K562 (cell line): ENCODE measurements around the gene RAP1GAP2. TPM values are rescaled to one million over a fixed set of nuclear protein-coding genes. Genes with fewer than 3 reads are reported as not detected.

ENCODE experiments used
- ATAC-seq: fragments of 200-7000 bp; cut with Tn5 transposase; 3 replicates; pipeline ENCODE4 v1.9.1; 2020; ENCODE audit warnings: moderate library complexity
- BruUV-seq: library from RNA; stranded (reverse); fragments of 400-500 nt; replicated peaks from 2 replicates; lab custom pipeline; 2021; lab: Mats Ljungman, UMichigan
- CTCF ChIA-PET: fragments of 300-600 bp; formaldehyde crosslinking; extraction: SDS; loops from one replicate; lab custom pipeline; 2021; ENCODE audit warnings: low intra/inter-chr PET ratio; lab: Yijun Ruan, JAX
- POLR2A ChIA-PET: fragments of 300-600, 350-650 bp; sonication (Branson Sonifier 250); formaldehyde crosslinking; extraction: SDS; loops from one replicate; lab custom pipeline; 2021; ENCODE audit warnings: antibody characterized with exemption, inconsistent platforms; lab: Yijun Ruan, JAX
- DNase-seq, 4 experiments: peaks; one replicate each; pipeline versions ENCODE4 v3.0.0 to v3.0.0-alpha.2; 2011 to 2018; ENCODE audit warnings: low spot score in 3 of 4, mixed read lengths in 3 of 4; ENCODE audit errors: extremely low read depth in 1 of 4
- FAIRE-seq: peaks from 2 replicates; lab custom pipeline; 2011; peaks lifted over from hg19 to GRCh38; lab: Jason Lieb, UNC
- H2AFZ ChIP-seq: 2 replicates; pipeline ENCODE4 v1.6.0; 2011; ENCODE audit warnings: low read depth, low read length, control low read depth, inconsistent platforms
- H3K27ac ChIP-seq: fragments of 200-600 bp; 3 replicates; pipeline ENCODE4 v1.8.0; 2011; ENCODE audit warnings: low read depth, mild to moderate bottlenecking, control low read depth, inconsistent platforms, low read length, moderate library complexity, mixed read lengths; ENCODE audit errors: extremely low read depth
- H3K27me3 ChIP-seq, 2 experiments: fragments of 300-600 bp in 1 of 2; 2 replicates in 1 of 2; 3 replicates in 1 of 2; pipeline versions ENCODE4 v1.6.0 to v1.8.0; 2011; ENCODE audit warnings: inconsistent platforms in 2 of 2, low read length in 2 of 2, mild to moderate bottlenecking in 1 of 2, mixed read lengths in 1 of 2, moderate library complexity in 1 of 2; ENCODE audit not compliant: control insufficient read depth in 2 of 2, insufficient read depth in 2 of 2
- H3K36me3 ChIP-seq: fragments of 300-600 bp; 3 replicates; pipeline ENCODE4 v1.8.0; 2011; ENCODE audit warnings: mild to moderate bottlenecking, low read length, inconsistent platforms; ENCODE audit not compliant: control insufficient read depth, insufficient read depth
- H3K4me1 ChIP-seq, 2 experiments: fragments of 200-600 bp in 1 of 2; replicated peaks in 1 of 2; 2 replicates in 1 of 2; 3 replicates in 1 of 2; pipeline versions ENCODE4 v1.5.1 to v1.8.0; 2011; ENCODE audit warnings: inconsistent platforms in 2 of 2, low read length in 2 of 2, mild to moderate bottlenecking in 1 of 2, mixed read lengths in 1 of 2, moderate library complexity in 1 of 2; ENCODE audit not compliant: control insufficient read depth in 2 of 2, insufficient read depth in 2 of 2
- H3K4me2 ChIP-seq: 2 replicates; pipeline ENCODE4 v1.6.1; 2011; ENCODE audit warnings: low read length, control low read depth, inconsistent platforms, mixed read lengths; ENCODE audit not compliant: insufficient read depth
- H3K4me3 ChIP-seq: fragments of 200-600 bp; sonication (generic), shearing (Covaris generic); 2 replicates; pipeline ENCODE4 v1.5.1; 2016; ENCODE audit warnings: control low read depth, inconsistent platforms
- H3K79me2 ChIP-seq: fragments of 200-600 bp; 3 replicates; pipeline ENCODE4 v1.8.0; 2011; ENCODE audit warnings: low read length, inconsistent platforms; ENCODE audit not compliant: control insufficient read depth, insufficient read depth
- H3K9ac ChIP-seq, 2 experiments: 2 replicates each; pipeline versions ENCODE4 v1.6.0 to v1.6.1; 2011; ENCODE audit warnings: low read depth in 2 of 2, low read length in 2 of 2, control low read depth in 1 of 2, inconsistent platforms in 1 of 2, mild to moderate bottlenecking in 1 of 2, mixed read lengths in 1 of 2; ENCODE audit not compliant: insufficient read depth in 1 of 2
- H3K9me1 ChIP-seq: one replicate; pipeline ENCODE4 v1.6.0; 2011; ENCODE audit warnings: inconsistent platforms, mild to moderate bottlenecking, low read length, moderate library complexity; ENCODE audit not compliant: control insufficient read depth, insufficient read depth
- H3K9me3 ChIP-seq: replicated peaks from 2 replicates; pipeline ENCODE4 v1.5.1; 2011; ENCODE audit warnings: low read depth, low read length, inconsistent platforms; ENCODE audit not compliant: control insufficient read depth, insufficient read depth
- H4K20me1 ChIP-seq: replicated peaks from 2 replicates; pipeline ENCODE4 v1.6.1; 2011; ENCODE audit warnings: low read length, inconsistent platforms, mixed read lengths; ENCODE audit not compliant: control insufficient read depth, insufficient read depth
- GABPB1 ChIP-seq: sonication (generic); formaldehyde crosslinking; IDR thresholded peaks from 2 replicates; pipeline ENCODE4 v1.8.0; 2022; ENCODE audit warnings: mild to moderate bottlenecking, missing genetic modification reagents
- MCM7 ChIP-seq, 2 experiments: fragments of 450-650 bp; IDR thresholded peaks; 2 replicates each; pipeline ENCODE4 v1.6.1; 2016 to 2018
- RCOR1 ChIP-seq, 2 experiments: IDR thresholded peaks; 2 replicates each; pipeline ENCODE4 v1.6.1; 2012; ENCODE audit warnings: low read depth in 2 of 2, low read length in 2 of 2, borderline replicate concordance in 1 of 2, improper control_type of control experiment in 1 of 2
- ZNF146 ChIP-seq: IDR thresholded peaks from one replicate; pipeline ENCODE4 v1.6.1; 2018; ENCODE audit warnings: missing compliant biosample characterization; ENCODE audit not compliant: unreplicated experiment
- WGBS: fragments of 100-300 bp; shearing (Covaris generic); methylation state at CpG from one replicate; pipeline ENCODE4 v1.1.6; 2016; ENCODE audit warnings: low coverage, mixed read lengths; ENCODE audit not compliant: insufficient coverage; ENCODE audit errors: missing lambda C conversion rate; 5-methylcytosine and 5-hydroxymethylcytosine counted together
- in situ Hi-C: fragments of 300-500 bp; cut with MboI; formaldehyde crosslinking; loops from 4 replicates; pipeline ENCODE4 v1.15.0; 2018; ENCODE audit warnings: inconsistent platforms, mixed read lengths
- intact Hi-C: fragments of 100-400 bp; cut with micrococcal nuclease; formaldehyde crosslinking; loops from 2 replicates; pipeline ENCODE4 v1.14.2; 2022
- polyA plus RNA-seq, 8 experiments: library from polyadenylated mRNA; depleted of rRNA in 4 of 8; stranded (reverse) in 5 of 8; unstranded in 3 of 8; fragments of >200 nt; fragmentation: Nextera tagmentation in 2 of 8; fragmentation: Illumina TruSeq in 1 of 8; extraction: Ambion mirVana in 2 of 8; extraction: Trizol in 1 of 8; gene quantifications; 2 replicates each; pipeline versions ENCODE4 v1.2.1 to v1.2.3, GENCODE V29; 2011 to 2014; ENCODE audit warnings: inconsistent platforms in 1 of 8, missing spikeins in 1 of 8
- total RNA-seq, 7 experiments: library from RNA; depleted of rRNA in 6 of 7; stranded (reverse); fragments of >200 nt in 6 of 7; fragmentation: Illumina TruSeq in 2 of 7; extraction: Trizol in 2 of 7; gene quantifications; 2 replicates each; pipeline versions ENCODE4 v1.2.1 to v1.2.3, GENCODE V29; 2011 to 2021; ENCODE audit warnings: low replicate concordance in 1 of 7
- TF ChIP-seq, protein P1 (sequence below): sonication (generic); formaldehyde crosslinking; IDR thresholded peaks from 2 replicates; pipeline ENCODE4 v1.5.0; 2020; ENCODE audit warnings: missing genetic modification reagents
- TF ChIP-seq, protein P2 (sequence below): sonication (generic); formaldehyde crosslinking; IDR thresholded peaks from 2 replicates; pipeline ENCODE4 v1.8.0; 2023; ENCODE audit warnings: mild to moderate bottlenecking, missing genetic modification reagents
- TF ChIP-seq, protein P3 (sequence below): fragments of 450-650 bp; IDR thresholded peaks from 2 replicates; pipeline ENCODE4 v1.6.1; 2017; ENCODE audit warnings: antibody characterized with exemption, mild to moderate bottlenecking

The RAP1GAP2 gene
- total and polyA plus RNA-seq, 9 of the 15 experiments (the other 6 are each of a cell fraction or from before 2014, with no cell fraction given), result 0.01 to 1.3 (median 0.42) TPM; not detected in 1

DNA sequence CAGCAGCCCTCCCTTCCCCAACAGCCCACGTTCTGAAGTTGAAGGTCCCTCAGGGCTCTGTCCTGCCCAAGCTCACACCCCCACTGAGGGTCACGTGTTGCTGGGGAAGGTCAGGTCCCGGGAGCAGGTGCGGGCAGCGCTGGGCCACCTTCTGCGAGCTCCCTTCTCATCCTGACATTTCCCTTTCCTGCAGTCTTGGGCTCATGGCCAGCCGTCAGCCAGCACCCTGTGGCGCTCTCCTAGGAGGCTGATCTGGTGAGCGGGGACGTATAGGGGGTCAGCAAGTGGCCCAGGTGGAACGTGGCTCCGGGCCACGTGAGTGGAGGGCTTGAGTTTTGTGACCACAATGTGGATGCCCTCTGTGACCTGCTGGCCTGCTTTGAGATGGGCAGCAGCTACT lies 73.4 kb downstream of the RAP1GAP2 start:
- no peak overlapping the region for H3K27ac ChIP-seq
- CTCF ChIA-PET, result no interaction called here
- H3K4me1 ChIP-seq, result no peaks in the 10 kb centered on the region
- in situ Hi-C loops, result no loop called here
- no peak for DNase-seq
- no peaks in the 10 kb centered on the region for H3K9me3 ChIP-seq
- H3K36me3 ChIP-seq, result no peaks in the 10 kb centered on the region
- FAIRE-seq, result no peak
- H3K79me2 ChIP-seq, result no peaks in the 10 kb centered on the region
- no peak overlapping the region for H3K4me3 ChIP-seq
- peaks cover 0 to 25% of the 10 kb centered on the region in 2 experiments; a peak in 4 of 5 replicates for H3K27me3 ChIP-seq
- H4K20me1 ChIP-seq, result no peaks in the 10 kb centered on the region
- TF ChIP-seq, protein P1, sequence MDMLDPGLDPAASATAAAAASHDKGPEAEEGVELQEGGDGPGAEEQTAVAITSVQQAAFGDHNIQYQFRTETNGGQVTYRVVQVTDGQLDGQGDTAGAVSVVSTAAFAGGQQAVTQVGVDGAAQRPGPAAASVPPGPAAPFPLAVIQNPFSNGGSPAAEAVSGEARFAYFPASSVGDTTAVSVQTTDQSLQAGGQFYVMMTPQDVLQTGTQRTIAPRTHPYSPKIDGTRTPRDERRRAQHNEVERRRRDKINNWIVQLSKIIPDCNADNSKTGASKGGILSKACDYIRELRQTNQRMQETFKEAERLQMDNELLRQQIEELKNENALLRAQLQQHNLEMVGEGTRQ (CRISPR knock-in tag), result 0 out of 2 replicates have a peak, but pooled peaks have one; percentile 10
- TF ChIP-seq MCM7 (IDR thresholded peaks at IDR 0.05), result no peak
- TF ChIP-seq, all 486 proteins: peak for 1
- BruUV-seq, result no TSS peak
- WGBS, result 1% methylated on average over 7 of the region's 13 CpGs
- no peak for ATAC-seq
- H2AFZ ChIP-seq, result no peak overlapping the region
- POLR2A ChIA-PET, result no interaction called here
- H3K9ac ChIP-seq, result no peak overlapping the region
- no peak overlapping the region for H3K4me2 ChIP-seq
- intact Hi-C loops, result no loop called here
- no peaks in the 10 kb centered on the region for H3K9me1 ChIP-seq

DNA sequence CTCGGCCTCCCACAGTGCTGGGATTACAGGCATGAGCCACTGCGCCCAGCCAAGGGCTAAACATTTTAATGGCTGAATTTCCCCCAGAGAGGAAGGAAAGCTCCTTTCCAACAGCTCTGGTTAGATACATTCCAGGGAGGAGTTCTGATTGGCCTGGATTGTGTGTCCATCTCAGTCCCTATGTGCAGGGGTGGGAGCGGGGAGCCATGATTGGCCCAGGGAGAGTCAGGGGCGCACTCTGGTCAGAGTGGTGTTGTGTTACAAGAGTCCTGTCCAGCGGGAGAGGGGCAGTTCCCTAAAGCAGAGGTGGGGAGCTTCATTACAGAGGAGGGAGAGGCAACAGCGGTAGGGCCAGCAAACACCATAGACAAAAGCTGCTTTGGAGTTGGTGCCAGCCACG lies 75.0 kb downstream of the RAP1GAP2 start:
- ATAC-seq (no peak), FAIRE-seq (no peak), DNase-seq (no peak)
- POLR2A ChIA-PET, result interaction anchor here (0.5 to 0.8 kb wide), 2 partner anchors 9 to 109 kb away, joined by 3 read pairs; no protein-coding TSS in a partner anchor
- no peaks in the 10 kb centered on the region for H3K4me1 ChIP-seq
- no peaks in the 10 kb centered on the region for H3K79me2 ChIP-seq
- in situ Hi-C loops, result no loop called here
- no peak overlapping the region for H3K27ac ChIP-seq
- H2AFZ ChIP-seq, result no peak overlapping the region
- H3K4me2 ChIP-seq, result no peak overlapping the region
- no peaks in the 10 kb centered on the region for H3K36me3 ChIP-seq
- no peak overlapping the region for H3K4me3 ChIP-seq
- BruUV-seq, result no TSS peak
- peaks cover 0 to 27% of the 10 kb centered on the region in 2 experiments; a peak in 4 of 5 replicates for H3K27me3 ChIP-seq
- no peaks in the 10 kb centered on the region for H4K20me1 ChIP-seq
- no peaks in the 10 kb centered on the region for H3K9me3 ChIP-seq
- WGBS, result 5% methylated on average over 5 of the region's 7 CpGs
- no peak overlapping the region for H3K9ac ChIP-seq
- CTCF ChIA-PET, result no interaction called here
- intact Hi-C loops, result no loop called here
- no peaks in the 10 kb centered on the region for H3K9me1 ChIP-seq
- no peak for TF ChIP-seq GABPB1 (CRISPR knock-in tag)
- TF ChIP-seq RCOR1 (IDR thresholded peaks at IDR 0.05; ENCODE audit: borderline replicate concordance in 1 of 2, low read depth in 2 of 2, low read length in 2 of 2), result no peak
- TF ChIP-seq, protein P2, sequence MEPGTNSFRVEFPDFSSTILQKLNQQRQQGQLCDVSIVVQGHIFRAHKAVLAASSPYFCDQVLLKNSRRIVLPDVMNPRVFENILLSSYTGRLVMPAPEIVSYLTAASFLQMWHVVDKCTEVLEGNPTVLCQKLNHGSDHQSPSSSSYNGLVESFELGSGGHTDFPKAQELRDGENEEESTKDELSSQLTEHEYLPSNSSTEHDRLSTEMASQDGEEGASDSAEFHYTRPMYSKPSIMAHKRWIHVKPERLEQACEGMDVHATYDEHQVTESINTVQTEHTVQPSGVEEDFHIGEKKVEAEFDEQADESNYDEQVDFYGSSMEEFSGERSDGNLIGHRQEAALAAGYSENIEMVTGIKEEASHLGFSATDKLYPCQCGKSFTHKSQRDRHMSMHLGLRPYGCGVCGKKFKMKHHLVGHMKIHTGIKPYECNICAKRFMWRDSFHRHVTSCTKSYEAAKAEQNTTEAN, result no peak
- TF ChIP-seq ZNF146 (CRISPR knock-in tag), result no peak
- TF ChIP-seq, protein P3, sequence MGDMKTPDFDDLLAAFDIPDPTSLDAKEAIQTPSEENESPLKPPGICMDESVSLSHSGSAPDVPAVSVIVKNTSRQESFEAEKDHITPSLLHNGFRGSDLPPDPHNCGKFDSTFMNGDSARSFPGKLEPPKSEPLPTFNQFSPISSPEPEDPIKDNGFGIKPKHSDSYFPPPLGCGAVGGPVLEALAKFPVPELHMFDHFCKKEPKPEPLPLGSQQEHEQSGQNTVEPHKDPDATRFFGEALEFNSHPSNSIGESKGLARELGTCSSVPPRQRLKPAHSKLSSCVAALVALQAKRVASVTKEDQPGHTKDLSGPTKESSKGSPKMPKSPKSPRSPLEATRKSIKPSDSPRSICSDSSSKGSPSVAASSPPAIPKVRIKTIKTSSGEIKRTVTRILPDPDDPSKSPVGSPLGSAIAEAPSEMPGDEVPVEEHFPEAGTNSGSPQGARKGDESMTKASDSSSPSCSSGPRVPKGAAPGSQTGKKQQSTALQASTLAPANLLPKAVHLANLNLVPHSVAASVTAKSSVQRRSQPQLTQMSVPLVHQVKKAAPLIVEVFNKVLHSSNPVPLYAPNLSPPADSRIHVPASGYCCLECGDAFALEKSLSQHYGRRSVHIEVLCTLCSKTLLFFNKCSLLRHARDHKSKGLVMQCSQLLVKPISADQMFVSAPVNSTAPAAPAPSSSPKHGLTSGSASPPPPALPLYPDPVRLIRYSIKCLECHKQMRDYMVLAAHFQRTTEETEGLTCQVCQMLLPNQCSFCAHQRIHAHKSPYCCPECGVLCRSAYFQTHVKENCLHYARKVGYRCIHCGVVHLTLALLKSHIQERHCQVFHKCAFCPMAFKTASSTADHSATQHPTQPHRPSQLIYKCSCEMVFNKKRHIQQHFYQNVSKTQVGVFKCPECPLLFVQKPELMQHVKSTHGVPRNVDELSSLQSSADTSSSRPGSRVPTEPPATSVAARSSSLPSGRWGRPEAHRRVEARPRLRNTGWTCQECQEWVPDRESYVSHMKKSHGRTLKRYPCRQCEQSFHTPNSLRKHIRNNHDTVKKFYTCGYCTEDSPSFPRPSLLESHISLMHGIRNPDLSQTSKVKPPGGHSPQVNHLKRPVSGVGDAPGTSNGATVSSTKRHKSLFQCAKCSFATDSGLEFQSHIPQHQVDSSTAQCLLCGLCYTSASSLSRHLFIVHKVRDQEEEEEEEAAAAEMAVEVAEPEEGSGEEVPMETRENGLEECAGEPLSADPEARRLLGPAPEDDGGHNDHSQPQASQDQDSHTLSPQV, result no peak
